ENCODE measurements around the gene KLHL6. TPM values are rescaled to one million over a fixed set of nuclear protein-coding genes. Genes with fewer than 3 reads are reported as not detected.

KLHL6 gene
- total RNA-seq, 1 donor from 2014 or later: 0.11 TPM

DNA sequence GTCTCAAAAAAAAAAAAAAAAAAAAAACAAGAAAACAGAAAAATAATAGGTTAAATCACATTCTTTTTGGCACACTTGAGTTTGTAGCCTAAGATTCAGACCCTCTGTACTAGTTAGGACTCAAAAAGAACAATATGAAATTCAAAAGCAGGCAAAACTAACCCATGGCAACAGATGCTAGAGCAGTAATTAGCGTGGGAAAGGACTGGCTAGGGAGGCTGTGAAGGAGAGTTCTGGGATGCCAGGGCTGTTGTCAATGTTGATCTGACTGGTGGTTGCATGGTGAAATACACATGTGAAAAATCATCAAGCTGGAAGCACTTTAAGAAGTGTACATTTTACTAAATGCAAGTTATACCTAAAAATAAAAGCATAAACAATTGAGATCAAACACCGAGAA lies 35.6 kb downstream of the KLHL6 start:
- FAIRE-seq (no peak), DNase-seq (ENCODE audit: low read depth) (no peak)
- Histone ChIP-seq H3K4me2 (ENCODE audit: low read length) (no peak overlapping the region), H3K9ac (ENCODE audit: low read length) (no peak overlapping the region), H4K20me1 (ENCODE audit: insufficient read depth, low read length) (no peaks in the 10 kb centered on the region), H3K27me3 (ENCODE audit: insufficient read depth, low read length) (peaks cover 18% of the 10 kb centered on the region), H3K36me3 (ENCODE audit: insufficient read depth, low read length) (no peaks in the 10 kb centered on the region), H3K4me3 (ENCODE audit: insufficient read depth, low read depth, low read length) (no peak overlapping the region), H3K27ac (ENCODE audit: low read depth, low read length) (no peak overlapping the region), H3K79me2 (ENCODE audit: insufficient read depth, low read length) (no peaks in the 10 kb centered on the region), H3K4me1 (ENCODE audit: insufficient read depth, low read length) (no peaks in the 10 kb centered on the region), H3K9me3 (ENCODE audit: insufficient read depth, low read depth, low read length) (no peaks in the 10 kb centered on the region), H2AFZ (ENCODE audit: low read depth, low read length) (no peak overlapping the region)
- H3K9me3 Mint-ChIP-seq (ENCODE audit: unreplicated experiment): peaks cover 5% of the 10 kb centered on the region
- no peak overlapping the region for H3K27ac Mint-ChIP-seq (ENCODE audit: unreplicated experiment)
- H3K36me3 Mint-ChIP-seq (ENCODE audit: low read depth, unreplicated experiment): no peaks in the 10 kb centered on the region
- H3K4me3 Mint-ChIP-seq (ENCODE audit: unreplicated experiment): no peak overlapping the region
- peaks cover 16% of the 10 kb centered on the region for H3K27me3 Mint-ChIP-seq (ENCODE audit: low read depth, unreplicated experiment)
- TF ChIP-seq, protein P1, sequence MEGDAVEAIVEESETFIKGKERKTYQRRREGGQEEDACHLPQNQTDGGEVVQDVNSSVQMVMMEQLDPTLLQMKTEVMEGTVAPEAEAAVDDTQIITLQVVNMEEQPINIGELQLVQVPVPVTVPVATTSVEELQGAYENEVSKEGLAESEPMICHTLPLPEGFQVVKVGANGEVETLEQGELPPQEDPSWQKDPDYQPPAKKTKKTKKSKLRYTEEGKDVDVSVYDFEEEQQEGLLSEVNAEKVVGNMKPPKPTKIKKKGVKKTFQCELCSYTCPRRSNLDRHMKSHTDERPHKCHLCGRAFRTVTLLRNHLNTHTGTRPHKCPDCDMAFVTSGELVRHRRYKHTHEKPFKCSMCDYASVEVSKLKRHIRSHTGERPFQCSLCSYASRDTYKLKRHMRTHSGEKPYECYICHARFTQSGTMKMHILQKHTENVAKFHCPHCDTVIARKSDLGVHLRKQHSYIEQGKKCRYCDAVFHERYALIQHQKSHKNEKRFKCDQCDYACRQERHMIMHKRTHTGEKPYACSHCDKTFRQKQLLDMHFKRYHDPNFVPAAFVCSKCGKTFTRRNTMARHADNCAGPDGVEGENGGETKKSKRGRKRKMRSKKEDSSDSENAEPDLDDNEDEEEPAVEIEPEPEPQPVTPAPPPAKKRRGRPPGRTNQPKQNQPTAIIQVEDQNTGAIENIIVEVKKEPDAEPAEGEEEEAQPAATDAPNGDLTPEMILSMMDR (IDR thresholded peaks at IDR 0.05; ENCODE audit: insufficient read depth, low read depth, low read length): no peak
- no peak for TF ChIP-seq EZH2 (IDR thresholded peaks at IDR 0.05; ENCODE audit: insufficient read depth, low read length)
- H3K4me1 Mint-ChIP-seq (ENCODE audit: low read depth, unreplicated experiment): no peaks in the 10 kb centered on the region

DNA sequence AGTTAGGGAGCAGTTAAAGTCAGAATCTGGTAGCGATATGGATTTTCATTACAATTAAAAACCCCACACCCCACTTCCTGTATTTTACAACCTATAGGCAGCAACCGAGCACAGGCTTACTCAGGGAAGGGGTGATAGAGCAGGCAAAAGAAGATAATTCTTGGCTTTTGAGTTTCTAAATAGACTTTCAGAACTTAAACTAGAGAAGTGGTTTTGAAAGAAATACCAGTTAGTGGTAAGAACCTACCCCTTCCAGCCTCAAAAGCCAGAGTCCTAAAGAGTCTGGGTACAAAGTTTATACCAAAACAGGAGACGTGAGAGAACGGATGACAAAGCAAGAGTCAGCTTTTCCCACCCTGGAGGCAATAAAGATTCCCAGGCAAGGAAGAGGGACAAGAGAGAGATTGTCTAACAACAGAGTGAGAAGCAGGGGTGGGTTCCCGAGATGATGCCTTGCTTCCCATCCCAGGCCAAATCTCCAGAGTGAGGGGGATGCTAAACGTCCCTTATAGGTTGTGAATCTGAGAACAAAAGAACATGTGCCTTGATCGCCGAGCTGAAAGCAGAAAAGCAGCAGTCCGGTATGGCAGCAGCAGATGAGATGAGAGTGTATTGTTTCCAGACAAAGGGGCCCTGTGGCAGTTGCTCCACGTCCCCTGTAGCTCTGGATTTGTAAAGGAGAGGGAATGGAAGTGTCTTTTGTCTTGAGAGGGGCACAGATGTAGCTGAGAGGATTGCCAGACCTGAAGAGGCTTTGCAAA lies 36.8 kb downstream of the KLHL6 start:
- no peak for FAIRE-seq
- Mint-ChIP-seq H3K27me3 (ENCODE audit: low read depth, unreplicated experiment) (peaks cover 16% of the 10 kb centered on the region), H3K9me3 (ENCODE audit: unreplicated experiment) (peaks cover 6% of the 10 kb centered on the region), H3K36me3 (ENCODE audit: low read depth, unreplicated experiment) (no peaks in the 10 kb centered on the region), H3K4me1 (ENCODE audit: low read depth, unreplicated experiment) (no peaks in the 10 kb centered on the region), H3K4me3 (ENCODE audit: unreplicated experiment) (peak overlapping the region; percentile 15), H3K27ac (ENCODE audit: unreplicated experiment) (no peak overlapping the region)
- no peak overlapping the region for H3K27ac ChIP-seq (ENCODE audit: low read depth, low read length)
- no peaks in the 10 kb centered on the region for H4K20me1 ChIP-seq (ENCODE audit: insufficient read depth, low read length)
- no peak overlapping the region for H3K9ac ChIP-seq (ENCODE audit: low read length)
- peak overlapping the region; percentile 23 for H2AFZ ChIP-seq (ENCODE audit: low read depth, low read length)
- no peaks in the 10 kb centered on the region for H3K79me2 ChIP-seq (ENCODE audit: insufficient read depth, low read length)
- no peaks in the 10 kb centered on the region for H3K9me3 ChIP-seq (ENCODE audit: insufficient read depth, low read depth, low read length)
- no peak overlapping the region for H3K4me3 ChIP-seq (ENCODE audit: insufficient read depth, low read depth, low read length)
- TF ChIP-seq EZH2 (IDR thresholded peaks at IDR 0.05; ENCODE audit: insufficient read depth, low read length): no peak
- TF ChIP-seq, protein P1 (IDR thresholded peaks at IDR 0.05; ENCODE audit: insufficient read depth, low read depth, low read length): no peak
- no peaks in the 10 kb centered on the region for H3K4me1 ChIP-seq (ENCODE audit: insufficient read depth, low read length)
- peaks cover 18% of the 10 kb centered on the region for H3K27me3 ChIP-seq (ENCODE audit: insufficient read depth, low read length)
- DNase-seq (ENCODE audit: low read depth): no peak
- H3K4me2 ChIP-seq (ENCODE audit: low read length): no peak overlapping the region
- H3K36me3 ChIP-seq (ENCODE audit: insufficient read depth, low read length): no peaks in the 10 kb centered on the region

DNA sequence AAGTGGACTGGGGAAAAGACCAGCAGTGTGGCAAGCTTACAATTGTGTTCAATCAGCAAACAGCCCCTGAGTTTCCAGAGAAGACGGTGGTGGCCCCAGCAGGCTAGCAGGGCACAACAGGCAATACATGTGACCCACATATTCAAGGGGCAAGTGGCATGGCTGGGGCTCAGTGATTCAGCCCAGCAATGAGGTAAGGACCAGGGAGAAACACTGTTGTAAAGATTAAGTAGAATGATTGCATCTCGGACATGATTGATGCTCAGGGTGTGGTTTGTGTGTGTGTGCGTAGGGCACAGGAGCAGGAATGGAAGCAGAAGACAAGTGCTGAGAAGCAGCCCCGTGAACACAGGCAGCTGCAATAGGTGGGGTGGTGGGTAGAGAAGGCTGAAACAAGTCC lies 37.9 kb downstream of the KLHL6 start:
- Histone ChIP-seq H3K36me3 (ENCODE audit: insufficient read depth, low read length) (no peaks in the 10 kb centered on the region), H3K79me2 (ENCODE audit: insufficient read depth, low read length) (no peaks in the 10 kb centered on the region), H3K27ac (ENCODE audit: low read depth, low read length) (no peak overlapping the region), H3K4me2 (ENCODE audit: low read length) (no peak overlapping the region), H3K4me1 (ENCODE audit: insufficient read depth, low read length) (no peaks in the 10 kb centered on the region), H2AFZ (ENCODE audit: low read depth, low read length) (no peak overlapping the region), H3K4me3 (ENCODE audit: insufficient read depth, low read depth, low read length) (no peak overlapping the region), H3K9ac (ENCODE audit: low read length) (no peak overlapping the region), H4K20me1 (ENCODE audit: insufficient read depth, low read length) (no peaks in the 10 kb centered on the region), H3K27me3 (ENCODE audit: insufficient read depth, low read length) (peaks cover 18% of the 10 kb centered on the region), H3K9me3 (ENCODE audit: insufficient read depth, low read depth, low read length) (no peaks in the 10 kb centered on the region)
- H3K27ac Mint-ChIP-seq (ENCODE audit: unreplicated experiment): no peak overlapping the region
- no peak for DNase-seq (ENCODE audit: low read depth)
- FAIRE-seq: no peak
- TF ChIP-seq EZH2 (IDR thresholded peaks at IDR 0.05; ENCODE audit: insufficient read depth, low read length): no peak
- TF ChIP-seq, protein P1 (IDR thresholded peaks at IDR 0.05; ENCODE audit: insufficient read depth, low read depth, low read length): no peak
- H3K4me3 Mint-ChIP-seq (ENCODE audit: unreplicated experiment): no peak overlapping the region
- H3K27me3 Mint-ChIP-seq (ENCODE audit: low read depth, unreplicated experiment): peaks cover 16% of the 10 kb centered on the region
- no peaks in the 10 kb centered on the region for H3K36me3 Mint-ChIP-seq (ENCODE audit: low read depth, unreplicated experiment)
- H3K4me1 Mint-ChIP-seq (ENCODE audit: low read depth, unreplicated experiment): no peaks in the 10 kb centered on the region
- H3K9me3 Mint-ChIP-seq (ENCODE audit: unreplicated experiment): peaks cover 6% of the 10 kb centered on the region

Data from astrocyte (in vitro differentiated cells and primary cell).